Measurements from ENCODE around the gene LONRF2.

DNA sequence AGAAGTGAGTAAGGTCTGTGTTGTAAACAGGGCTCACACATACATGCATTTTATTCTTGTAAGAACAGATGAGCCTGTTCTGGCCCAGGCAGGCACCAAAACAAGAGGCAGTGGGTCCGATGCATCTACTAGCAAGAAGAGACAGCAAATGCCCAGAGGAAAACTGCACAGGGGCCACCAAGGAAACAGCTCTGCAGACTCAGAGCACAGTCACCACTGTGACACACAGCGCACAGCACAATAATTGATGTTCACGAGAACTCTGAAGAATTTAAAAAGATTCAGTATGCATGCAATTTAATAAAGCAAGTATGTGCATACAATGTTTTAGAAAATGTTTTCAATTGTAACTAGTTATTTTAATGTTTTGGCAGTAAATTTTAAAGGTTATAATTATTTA, 24.8 kb downstream of the LONRF2 start:
- TF ChIP-seq, protein P1, sequence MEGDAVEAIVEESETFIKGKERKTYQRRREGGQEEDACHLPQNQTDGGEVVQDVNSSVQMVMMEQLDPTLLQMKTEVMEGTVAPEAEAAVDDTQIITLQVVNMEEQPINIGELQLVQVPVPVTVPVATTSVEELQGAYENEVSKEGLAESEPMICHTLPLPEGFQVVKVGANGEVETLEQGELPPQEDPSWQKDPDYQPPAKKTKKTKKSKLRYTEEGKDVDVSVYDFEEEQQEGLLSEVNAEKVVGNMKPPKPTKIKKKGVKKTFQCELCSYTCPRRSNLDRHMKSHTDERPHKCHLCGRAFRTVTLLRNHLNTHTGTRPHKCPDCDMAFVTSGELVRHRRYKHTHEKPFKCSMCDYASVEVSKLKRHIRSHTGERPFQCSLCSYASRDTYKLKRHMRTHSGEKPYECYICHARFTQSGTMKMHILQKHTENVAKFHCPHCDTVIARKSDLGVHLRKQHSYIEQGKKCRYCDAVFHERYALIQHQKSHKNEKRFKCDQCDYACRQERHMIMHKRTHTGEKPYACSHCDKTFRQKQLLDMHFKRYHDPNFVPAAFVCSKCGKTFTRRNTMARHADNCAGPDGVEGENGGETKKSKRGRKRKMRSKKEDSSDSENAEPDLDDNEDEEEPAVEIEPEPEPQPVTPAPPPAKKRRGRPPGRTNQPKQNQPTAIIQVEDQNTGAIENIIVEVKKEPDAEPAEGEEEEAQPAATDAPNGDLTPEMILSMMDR (IDR thresholded peaks at IDR 0.05) = no peak
- TF ChIP-seq POLR2A (IDR thresholded peaks at IDR 0.05; ENCODE audit: low read depth) = no peak
- TF ChIP-seq EP300 (IDR thresholded peaks at IDR 0.05) = no peak

Measured in esophagus muscularis mucosa (tissue), 4 donors.